Effector CD8-positive, alpha-beta T cell (primary cell): ENCODE measurements around the gene ZNF138.
A peak's percentile ranks its signal among the peaks of the same experiment; 100 is the strongest.
"Not testable (repeated sequence)": the region's sequence is repeated elsewhere in the genome, so short reads cannot be mapped to it uniquely, and the experiment has no call there.

Experiments
- DNase-seq: peaks from one replicate; lab custom pipeline; 2025; lab: John Stamatoyannopoulos, UW
- total RNA-seq, 4 experiments: gene quantifications; one replicate each; lab custom pipeline; 2026; lab: John Stamatoyannopoulos, UW

The ZNF138 gene
- 15.5 to 18.5 (median 16.9) reads per million in 4 experiments for total RNA-seq

GRCh38 chr7:64794171-64794844 is at the start of gene ZNF138:
TSS of gene ZNF138 (plus strand) at chr7:64794428. CDS start at chr7:64794569, 141 bp downstream.
- peak; percentile 90 for DNase-seq

GRCh38 chr7:64744680-64745079 is 49.5 kb upstream of the ZNF138 start:
- no peak for DNase-seq

GRCh38 chr7:64747802-64748201 is 46.4 kb upstream of the ZNF138 start:
- no peak for DNase-seq

- DNase-seq: no peak
Measured at GRCh38 chr7:64753032-64753431, 41.2 kb upstream of the ZNF138 start.

- DNase-seq: no peak
Measured at GRCh38 chr7:64755865-64756264, 38.4 kb upstream of the ZNF138 start.

- DNase-seq: no peak
Measured at GRCh38 chr7:64758151-64758550, 36.1 kb upstream of the ZNF138 start.

- no peak for DNase-seq
Measured at GRCh38 chr7:64768824-64769223, 25.4 kb upstream of the ZNF138 start.

GRCh38 chr7:64774204-64774842 is 19.9 kb upstream of the ZNF138 start:
- no peak for DNase-seq

- DNase-seq: no peak
Measured at GRCh38 chr7:64775289-64775688, 18.9 kb upstream of the ZNF138 start.

GRCh38 chr7:64784842-64785241 is 9.4 kb upstream of the ZNF138 start:
- DNase-seq: not testable (repeated sequence)

GRCh38 chr7:64787295-64787694 is 6.9 kb upstream of the ZNF138 start:
- no peak for DNase-seq

GRCh38 chr7:64789241-64789640 is 5.0 kb upstream of the ZNF138 start:
- DNase-seq: not testable (repeated sequence)

- DNase-seq: no peak
Measured at GRCh38 chr7:64793106-64793755, 997 bp upstream of the ZNF138 start.

GRCh38 chr7:64795176-64795575 is 948 bp downstream of the ZNF138 start:
- no peak for DNase-seq

- not testable (repeated sequence) for DNase-seq
Measured at GRCh38 chr7:64799169-64799568, 4.9 kb downstream of the ZNF138 start.

- DNase-seq: no peak
Measured at GRCh38 chr7:64802699-64803098, 8.5 kb downstream of the ZNF138 start.

GRCh38 chr7:64807731-64808365 is 13.6 kb downstream of the ZNF138 start:
- DNase-seq: no peak

GRCh38 chr7:64811767-64812166 is 17.5 kb downstream of the ZNF138 start:
- DNase-seq: no peak

- DNase-seq: no peak
Measured at GRCh38 chr7:64830926-64831325, 36.7 kb downstream of the ZNF138 start.

- no peak for DNase-seq
Measured at GRCh38 chr7:64832136-64832535, 37.9 kb downstream of the ZNF138 start.

GRCh38 chr7:64834989-64835388 is 40.8 kb downstream of the ZNF138 start:
- no peak for DNase-seq

- not testable (repeated sequence) for DNase-seq
Measured at GRCh38 chr7:64835856-64836255, 41.6 kb downstream of the ZNF138 start.
